Erythroblast (primary cell): Measurements from ENCODE around the gene CPEB2.

ENCODE experiments used
- GATA1 ChIP-seq: IDR thresholded peaks from 2 replicates; pipeline ENCODE4 v1.6.1; 2011; ENCODE audit warnings: low read depth, mild to moderate bottlenecking, control low read depth, low read length, moderate library complexity
- POLR2A ChIP-seq: IDR thresholded peaks from 2 replicates; pipeline ENCODE4 v1.6.1; 2011; ENCODE audit warnings: mild to moderate bottlenecking, low read length

DNA sequence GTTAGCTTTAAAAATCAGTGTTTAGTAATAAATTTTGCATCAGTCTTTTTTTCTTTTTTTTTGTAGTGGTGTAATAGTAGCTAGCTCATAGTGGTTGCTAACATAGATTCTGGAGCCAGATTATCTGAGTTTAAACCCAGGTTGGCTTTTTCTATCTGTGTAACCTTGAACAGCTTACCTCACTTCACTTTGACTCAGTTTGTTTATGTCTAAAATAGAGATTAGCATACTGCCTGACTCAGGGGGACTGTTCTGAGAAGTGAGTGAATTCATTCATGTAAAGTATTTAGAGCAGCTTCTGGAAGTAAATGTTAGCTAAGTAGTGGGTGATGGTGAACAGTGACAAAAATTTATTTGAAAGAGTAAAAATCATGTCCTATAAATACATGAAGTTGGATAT lies 32.9 kb downstream of the CPEB2 start:
- TF ChIP-seq POLR2A (no peak), GATA1 (no peak)
